GM12891 (cell line): ENCODE data around the gene TNFSF4.

Experiments
- POLR2A ChIP-seq: IDR thresholded peaks from 2 replicates; pipeline ENCODE4 v1.6.1; 2011; ENCODE audit warnings: low read depth, low read length, control low read depth
- POLR2AphosphoS5 ChIP-seq: IDR thresholded peaks from 2 replicates; pipeline ENCODE4 v1.6.1; 2011; ENCODE audit warnings: low read depth, low read length, control low read depth
- TAF1 ChIP-seq: IDR thresholded peaks from 2 replicates; pipeline ENCODE4 v1.6.1; 2011; ENCODE audit warnings: low read depth, low read length, control low read depth

DNA sequence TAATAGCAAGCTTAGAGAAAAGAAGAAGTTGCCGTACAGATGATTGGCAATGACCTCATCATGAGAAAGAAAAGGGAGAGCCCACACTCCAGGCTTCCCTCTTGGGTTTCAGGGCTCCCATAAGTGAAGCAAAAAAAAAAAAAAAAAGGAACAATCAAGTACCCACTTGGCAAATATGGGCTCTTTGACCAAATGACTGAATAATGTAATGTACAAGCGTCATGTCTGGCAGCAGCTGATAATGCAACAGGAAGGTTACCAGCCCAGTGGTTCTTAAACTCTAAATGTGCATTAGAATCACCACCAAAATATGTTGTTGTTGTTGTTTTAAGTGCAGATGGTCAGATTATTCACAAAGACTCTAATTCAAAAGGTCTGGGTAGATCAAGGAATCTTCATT, 13.5 kb downstream of the TNFSF4 start:
- TF ChIP-seq POLR2AphosphoS5 (no peak), TAF1 (no peak), POLR2A (no peak)
